Tibial nerve (tissue), 3 donors: Measurements from ENCODE around the gene SPATA13.

Experiments used
- CTCF ChIP-seq, 5 experiments: fragments of 200-600 bp in 3 of 5; fragments of 450-650 bp in 2 of 5; sonication (generic) in 3 of 5; IDR thresholded peaks; one replicate each; pipeline ENCODE4 v1.5.1; 2016 to 2019; ENCODE audit warnings: antibody characterized with exemption in 5 of 5, mild to moderate bottlenecking in 3 of 5, moderate library complexity in 2 of 5
- POLR2A ChIP-seq, 2 donors: fragments of 450-650 bp; IDR thresholded peaks; one replicate each; pipeline ENCODE4 v1.6.1; 2017; ENCODE audit warnings: antibody characterized with exemption in 2 of 2, mild to moderate bottlenecking in 2 of 2, moderate library complexity in 2 of 2

- TF ChIP-seq POLR2A (IDR thresholded peaks at IDR 0.05) (no peak), CTCF (IDR thresholded peaks at IDR 0.05) (no peak)
These were observed 52.2 kb downstream of the SPATA13 start for GRCh38 chr13:24212674-24213073.
